Loucy (cell line): ENCODE measurements around the gene SNCG.
A peak's percentile ranks its signal among the peaks of the same experiment; 100 is the strongest.
"Not testable (repeated sequence)": the region's sequence is repeated elsewhere in the genome, so short reads cannot be mapped to it uniquely, and the experiment has no call there.

Experiments
- H2AFZ ChIP-seq: fragments of 200-600 bp; sonication (generic); 2 replicates; pipeline ENCODE4 v1.6.0; 2016; ENCODE audit warnings: antibody characterized with exemption, mild to moderate bottlenecking, low read length, moderate library complexity
- H3F3A ChIP-seq: fragments of 200-600 bp; 2 replicates; pipeline ENCODE4 v1.6.0; 2016; ENCODE audit warnings: antibody characterized with exemption, low read depth, mild to moderate bottlenecking
- H3K27me3 ChIP-seq: fragments of 200-600 bp; sonication (generic); 2 replicates; pipeline ENCODE4 v1.6.1; 2014; ENCODE audit warnings: low read length, mild to moderate bottlenecking; ENCODE audit not compliant: insufficient read depth, poor library complexity, severe bottlenecking
- H3K36me3 ChIP-seq: fragments of 200-600 bp; sonication (generic); 2 replicates; pipeline ENCODE4 v1.6.1; 2016; ENCODE audit warnings: low read length; ENCODE audit not compliant: insufficient read depth
- H3K4me1 ChIP-seq: fragments of 200-600 bp; sonication (generic); 2 replicates; pipeline ENCODE4 v1.5.1; 2014; ENCODE audit warnings: low read length, mild to moderate bottlenecking; ENCODE audit not compliant: insufficient read depth, poor library complexity, severe bottlenecking
- H3K4me2 ChIP-seq: fragments of 200-600 bp; sonication (generic); 2 replicates; pipeline ENCODE4 v1.6.0; 2014; ENCODE audit warnings: antibody characterized with exemption, low read length, low read depth, mild to moderate bottlenecking; ENCODE audit not compliant: poor library complexity, severe bottlenecking
- H3K4me3 ChIP-seq: fragments of 200-600 bp; sonication (generic); 2 replicates; pipeline ENCODE4 v1.5.1; 2014; ENCODE audit warnings: low read length, mild to moderate bottlenecking, mixed read lengths; ENCODE audit not compliant: poor library complexity, severe bottlenecking
- H3K79me2 ChIP-seq: fragments of 200-600 bp; sonication (generic); 2 replicates; pipeline ENCODE4 v1.6.1; 2014; ENCODE audit warnings: low read length; ENCODE audit not compliant: insufficient read depth
- H3K9ac ChIP-seq: fragments of 200-600 bp; sonication (generic); 2 replicates; pipeline ENCODE4 v1.6.0; 2014; ENCODE audit warnings: mild to moderate bottlenecking, low read depth, low read length, moderate library complexity; ENCODE audit not compliant: poor library complexity, severe bottlenecking
- H3K9me2 ChIP-seq: fragments of 200-600 bp; sonication (generic); replicated peaks from 2 replicates; pipeline ENCODE4 v1.6.1; 2016; ENCODE audit warnings: low read depth, low read length, mixed read lengths
- H3K9me3 ChIP-seq: fragments of 200-600 bp; sonication (generic); 2 replicates; pipeline ENCODE4 v1.6.1; 2014; ENCODE audit warnings: mild to moderate bottlenecking, antibody characterized with exemption, low read length, low read depth; ENCODE audit not compliant: insufficient read depth
- H4K20me1 ChIP-seq: fragments of 200-600 bp; sonication (generic); 2 replicates; pipeline ENCODE4 v1.6.0; 2014; ENCODE audit warnings: antibody characterized with exemption, low read length, mild to moderate bottlenecking; ENCODE audit not compliant: insufficient read depth, poor library complexity, severe bottlenecking
- EZH2phosphoT487 ChIP-seq: fragments of 200-600 bp; IDR thresholded peaks from 2 replicates; pipeline ENCODE4 v1.6.1; 2018; ENCODE audit warnings: antibody characterized with exemption, mild to moderate bottlenecking, moderate library complexity, borderline replicate concordance
- TF ChIP-seq, protein P1 (sequence below): fragments of 200-600 bp; sonication (generic); conservative IDR thresholded peaks from 2 replicates; pipeline ENCODE4 v1.5.1; 2014; ENCODE audit warnings: mild to moderate bottlenecking, antibody characterized with exemption, low read length

SNCG gene

DNA sequence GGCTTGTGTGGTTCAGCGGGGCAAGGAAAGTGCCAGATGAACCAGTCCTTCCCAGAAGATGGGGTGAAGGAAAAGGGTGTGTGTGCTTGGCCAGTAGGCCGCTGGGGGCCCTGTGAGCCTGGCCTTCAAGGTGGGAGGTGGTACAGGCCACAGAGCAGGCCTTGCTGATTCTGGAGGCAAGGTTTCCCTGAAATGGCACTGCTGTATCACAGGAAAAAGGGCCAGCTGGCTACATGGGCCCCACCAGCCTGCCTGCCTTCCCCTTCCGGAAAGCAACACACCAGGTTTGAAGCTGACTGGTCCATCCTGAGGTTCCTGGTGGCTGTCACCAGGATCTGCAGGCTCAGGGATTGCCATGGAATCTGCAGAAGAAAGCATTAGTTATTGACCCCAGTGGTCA is 13.5 kb upstream of the SNCG start:
- H3K9me2 ChIP-seq: no peaks in the 10 kb centered on the region
- no peak for TF ChIP-seq EZH2phosphoT487
- TF ChIP-seq, protein P1, sequence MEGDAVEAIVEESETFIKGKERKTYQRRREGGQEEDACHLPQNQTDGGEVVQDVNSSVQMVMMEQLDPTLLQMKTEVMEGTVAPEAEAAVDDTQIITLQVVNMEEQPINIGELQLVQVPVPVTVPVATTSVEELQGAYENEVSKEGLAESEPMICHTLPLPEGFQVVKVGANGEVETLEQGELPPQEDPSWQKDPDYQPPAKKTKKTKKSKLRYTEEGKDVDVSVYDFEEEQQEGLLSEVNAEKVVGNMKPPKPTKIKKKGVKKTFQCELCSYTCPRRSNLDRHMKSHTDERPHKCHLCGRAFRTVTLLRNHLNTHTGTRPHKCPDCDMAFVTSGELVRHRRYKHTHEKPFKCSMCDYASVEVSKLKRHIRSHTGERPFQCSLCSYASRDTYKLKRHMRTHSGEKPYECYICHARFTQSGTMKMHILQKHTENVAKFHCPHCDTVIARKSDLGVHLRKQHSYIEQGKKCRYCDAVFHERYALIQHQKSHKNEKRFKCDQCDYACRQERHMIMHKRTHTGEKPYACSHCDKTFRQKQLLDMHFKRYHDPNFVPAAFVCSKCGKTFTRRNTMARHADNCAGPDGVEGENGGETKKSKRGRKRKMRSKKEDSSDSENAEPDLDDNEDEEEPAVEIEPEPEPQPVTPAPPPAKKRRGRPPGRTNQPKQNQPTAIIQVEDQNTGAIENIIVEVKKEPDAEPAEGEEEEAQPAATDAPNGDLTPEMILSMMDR: no peak
- H3K79me2 ChIP-seq: no peaks in the 10 kb centered on the region
- no peaks in the 10 kb centered on the region for H3F3A ChIP-seq
- H3K9ac ChIP-seq: no peak overlapping the region
- no peaks in the 10 kb centered on the region for H3K4me1 ChIP-seq
- no peak overlapping the region for H3K4me2 ChIP-seq
- H3K9me3 ChIP-seq: no peaks in the 10 kb centered on the region
- H3K27me3 ChIP-seq: no peaks in the 10 kb centered on the region
- no peaks in the 10 kb centered on the region for H4K20me1 ChIP-seq
- H2AFZ ChIP-seq: no peak overlapping the region
- no peaks in the 10 kb centered on the region for H3K36me3 ChIP-seq
- no peak overlapping the region for H3K4me3 ChIP-seq

DNA sequence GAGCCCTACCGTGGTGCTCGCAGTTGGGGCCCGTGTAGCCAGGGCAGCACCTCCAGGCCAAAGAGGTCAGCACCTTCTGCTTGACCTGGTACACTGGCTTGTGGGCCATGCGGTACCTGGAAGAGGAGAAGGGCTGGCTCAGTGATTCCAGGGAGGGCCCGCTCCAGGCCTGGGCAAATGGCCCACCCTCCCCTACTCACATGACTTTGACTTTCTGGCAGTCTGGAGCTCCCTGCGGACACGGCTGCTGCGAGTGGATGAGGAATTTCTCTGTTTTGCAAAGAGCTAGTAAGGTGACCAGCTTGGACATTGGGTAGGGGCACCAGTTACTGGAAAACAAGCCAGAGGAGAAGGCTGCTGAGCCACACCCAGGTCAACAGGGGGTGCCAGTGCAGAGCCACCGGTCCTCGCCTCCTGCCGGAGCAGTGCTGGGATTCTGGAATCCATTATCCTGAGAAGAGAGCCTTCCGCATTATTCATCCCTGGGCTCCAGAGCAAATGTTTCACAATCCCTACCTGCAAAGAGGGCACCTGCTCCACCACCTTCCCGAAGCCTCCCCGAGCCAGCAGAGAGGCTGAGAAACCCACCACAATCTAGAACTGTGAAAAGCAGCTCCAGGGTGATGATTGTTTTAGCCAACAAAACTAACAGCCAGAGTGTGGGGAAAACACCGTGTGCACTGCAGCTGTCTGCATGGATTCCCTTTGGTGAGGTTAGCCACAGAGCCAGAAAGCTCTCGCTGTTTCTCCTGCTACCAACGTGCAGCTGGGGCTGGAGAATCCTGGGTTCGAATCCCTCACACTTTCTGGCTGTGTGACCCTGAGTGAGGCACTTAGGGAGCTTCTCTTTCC is 12.8 kb upstream of the SNCG start:
- H2AFZ ChIP-seq: no peak overlapping the region
- H3K9me3 ChIP-seq: no peaks in the 10 kb centered on the region
- TF ChIP-seq EZH2phosphoT487: no peak
- TF ChIP-seq, protein P1: 0 out of 2 replicates have a peak, but pooled peaks have one; percentile 19
- no peaks in the 10 kb centered on the region for H3K79me2 ChIP-seq
- H3K4me2 ChIP-seq: no peak overlapping the region
- no peaks in the 10 kb centered on the region for H3K36me3 ChIP-seq
- no peak overlapping the region for H3K4me3 ChIP-seq
- H3K4me1 ChIP-seq: no peaks in the 10 kb centered on the region
- H3K9me2 ChIP-seq: no peaks in the 10 kb centered on the region
- H3K27me3 ChIP-seq: no peaks in the 10 kb centered on the region
- H3K9ac ChIP-seq: no peak overlapping the region
- no peaks in the 10 kb centered on the region for H3F3A ChIP-seq
- no peaks in the 10 kb centered on the region for H4K20me1 ChIP-seq

DNA sequence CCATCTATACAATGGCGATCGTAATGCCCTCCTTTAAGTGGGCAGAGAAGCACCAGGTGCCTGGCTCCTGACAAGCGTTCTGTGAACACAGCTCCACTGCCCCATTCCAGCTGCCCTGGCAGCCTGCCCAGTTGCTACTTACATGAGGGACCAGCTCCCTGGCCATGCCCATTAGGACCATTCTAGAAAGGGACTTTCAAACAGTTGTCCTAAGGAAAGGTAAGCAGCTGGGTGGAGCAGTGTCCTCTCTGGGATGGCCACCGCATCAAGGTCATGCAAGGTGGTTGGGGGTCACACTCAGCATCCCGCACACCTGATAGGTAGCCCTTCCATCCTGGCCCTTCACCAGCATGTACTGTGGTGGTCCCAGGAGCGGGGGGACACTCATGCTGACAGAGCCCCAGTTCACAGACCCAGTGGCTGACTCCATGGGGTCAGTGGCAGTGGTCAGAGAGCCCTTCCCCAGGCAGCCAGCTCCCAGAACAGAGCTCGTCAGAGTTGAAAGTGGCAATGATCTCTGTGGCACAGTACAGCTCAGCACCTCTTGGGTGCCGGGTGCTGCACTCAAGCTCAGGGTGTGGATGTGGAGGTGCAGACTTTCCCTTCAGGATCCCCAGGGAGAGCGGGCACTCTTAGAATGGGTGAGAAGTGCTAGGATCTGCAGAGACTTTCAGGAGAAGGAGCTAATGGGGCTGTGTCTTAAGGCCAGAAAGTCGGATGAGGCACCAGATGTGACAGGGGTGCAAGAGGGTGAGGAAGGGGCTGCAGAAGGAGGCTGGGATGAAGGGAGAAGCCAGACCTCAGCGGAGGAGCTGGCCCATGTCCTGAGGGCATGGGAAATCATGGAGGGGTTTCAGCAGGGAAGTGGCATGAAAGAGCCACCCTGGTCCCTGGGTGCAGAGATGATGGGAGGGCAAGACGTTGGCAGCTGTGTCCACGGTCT is 11.9 kb upstream of the SNCG start:
- Histone ChIP-seq H2AFZ (no peak overlapping the region), H3K9ac (no peak overlapping the region), H3K36me3 (no peaks in the 10 kb centered on the region), H3F3A (no peaks in the 10 kb centered on the region), H4K20me1 (no peaks in the 10 kb centered on the region), H3K4me1 (no peaks in the 10 kb centered on the region), H3K4me3 (no peak overlapping the region), H3K27me3 (no peaks in the 10 kb centered on the region), H3K4me2 (no peak overlapping the region), H3K9me3 (no peaks in the 10 kb centered on the region), H3K79me2 (no peaks in the 10 kb centered on the region), H3K9me2 (no peaks in the 10 kb centered on the region)
- TF ChIP-seq, protein P1: no peak
- no peak for TF ChIP-seq EZH2phosphoT487

DNA sequence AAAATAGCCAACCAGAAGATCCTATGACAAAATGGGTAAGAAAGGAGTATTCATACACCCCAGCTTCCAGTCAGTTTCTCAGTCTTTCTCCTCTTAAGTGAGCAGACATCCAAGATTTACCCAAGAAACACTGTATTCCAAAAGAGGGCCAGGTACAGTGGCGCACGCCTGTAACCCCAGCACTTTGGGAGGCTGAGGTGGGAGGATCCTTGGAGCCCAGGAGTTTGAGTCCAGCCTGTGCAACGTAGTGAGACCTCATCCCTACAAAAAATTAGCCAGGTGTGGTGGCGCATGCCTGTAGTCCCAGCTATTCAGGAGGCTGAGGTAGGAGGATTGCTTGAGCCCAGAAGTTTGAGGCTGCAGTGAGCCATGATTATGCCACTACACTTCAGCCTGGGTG is 10.6 kb upstream of the SNCG start:
- not testable (repeated sequence) for H3K36me3 ChIP-seq, H3K9ac ChIP-seq, H3K4me1 ChIP-seq, H3F3A ChIP-seq, H4K20me1 ChIP-seq, H3K79me2 ChIP-seq, H2AFZ ChIP-seq, H3K9me2 ChIP-seq, H3K4me2 ChIP-seq, H3K9me3 ChIP-seq, H3K27me3 ChIP-seq, H3K4me3 ChIP-seq
